ENCODE measurements around the gene FRMPD2. TPM values are rescaled to one million over a fixed set of nuclear protein-coding genes. Genes with fewer than 3 reads are reported as not detected.
"Not testable (repeated sequence)": the region's sequence is repeated elsewhere in the genome, so short reads cannot be mapped to it uniquely, and the experiment has no call there.

The FRMPD2 gene
- total RNA-seq, 1 donor from 2014 or later, result 18.8 TPM

DNA sequence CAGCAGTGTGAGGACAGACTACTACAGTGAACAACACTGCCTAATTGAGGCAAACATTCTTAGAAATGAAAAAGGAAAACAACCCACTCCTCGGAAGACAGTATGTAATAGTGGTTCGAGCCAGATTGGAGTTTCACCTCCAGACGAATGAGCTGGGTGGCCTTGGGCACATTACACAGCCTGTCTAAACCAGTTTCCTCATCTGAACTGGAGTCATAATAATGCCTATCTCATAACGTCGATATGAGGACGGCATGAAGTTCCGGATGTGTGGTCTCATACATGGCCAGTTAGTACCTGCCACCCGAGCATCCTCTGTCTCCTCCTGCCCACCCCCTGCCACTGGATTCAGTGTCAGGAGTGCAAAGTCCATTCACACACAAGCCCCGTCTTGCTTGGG lies 15.8 kb upstream of the FRMPD2 start:
- no peak for DNase-seq (ENCODE audit: low spot score)

DNA sequence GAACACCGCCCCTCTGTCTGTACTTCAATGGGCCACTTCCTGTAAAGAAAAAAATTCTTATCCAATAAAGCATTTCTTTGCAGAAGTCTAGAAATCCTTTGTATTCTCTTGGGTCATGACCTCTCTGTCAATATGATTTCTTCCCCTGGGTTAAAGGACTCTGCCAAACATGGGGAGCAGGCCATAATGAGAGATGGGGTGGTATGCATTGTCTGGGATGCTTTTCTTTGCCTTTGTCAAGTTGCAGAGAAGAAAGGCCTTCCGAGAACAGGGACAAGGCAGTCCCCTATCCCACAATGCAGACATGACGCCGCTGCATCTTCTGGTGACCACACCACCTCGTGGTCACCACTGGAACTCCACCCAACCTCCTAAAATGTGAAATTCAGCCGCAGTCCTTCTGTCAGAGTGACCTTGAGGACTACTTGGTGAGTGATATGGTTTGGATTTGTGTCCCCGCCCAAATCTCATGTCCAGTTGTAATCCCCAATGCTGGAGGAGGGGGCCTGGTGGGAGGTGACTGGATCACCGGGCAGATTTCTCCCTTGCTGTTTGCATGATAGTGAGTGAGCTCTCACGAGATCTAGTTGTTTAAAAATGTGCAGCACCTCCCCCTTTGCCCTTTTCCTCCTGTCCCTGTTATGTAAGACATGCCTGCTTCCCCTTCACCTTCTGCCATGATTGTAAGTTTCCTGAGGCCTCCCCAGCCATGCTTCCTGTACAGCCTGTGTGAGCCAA lies 15.2 kb upstream of the FRMPD2 start:
- DNase-seq (ENCODE audit: low spot score), result peak; percentile 50

DNA sequence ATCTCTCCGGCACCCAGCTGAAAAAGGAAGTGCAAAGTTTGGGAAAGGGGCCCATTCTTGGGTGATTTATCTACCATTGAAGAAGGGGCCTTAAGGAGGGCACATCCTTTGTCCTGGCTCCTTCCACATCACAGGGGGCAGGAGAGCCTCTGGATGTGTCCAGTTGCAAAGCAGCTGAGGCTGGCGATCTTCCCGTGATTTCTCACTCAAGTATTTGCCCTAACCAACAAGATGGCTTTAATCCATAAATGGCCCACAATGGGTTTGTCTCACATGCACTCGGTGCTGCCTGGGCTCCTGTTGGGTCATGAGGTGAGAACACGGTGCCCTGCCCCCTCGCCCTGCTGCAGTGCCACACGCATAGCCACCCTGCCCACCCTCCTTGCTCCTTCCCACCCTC lies 14.2 kb upstream of the FRMPD2 start:
- DNase-seq (ENCODE audit: low spot score), result no peak

DNA sequence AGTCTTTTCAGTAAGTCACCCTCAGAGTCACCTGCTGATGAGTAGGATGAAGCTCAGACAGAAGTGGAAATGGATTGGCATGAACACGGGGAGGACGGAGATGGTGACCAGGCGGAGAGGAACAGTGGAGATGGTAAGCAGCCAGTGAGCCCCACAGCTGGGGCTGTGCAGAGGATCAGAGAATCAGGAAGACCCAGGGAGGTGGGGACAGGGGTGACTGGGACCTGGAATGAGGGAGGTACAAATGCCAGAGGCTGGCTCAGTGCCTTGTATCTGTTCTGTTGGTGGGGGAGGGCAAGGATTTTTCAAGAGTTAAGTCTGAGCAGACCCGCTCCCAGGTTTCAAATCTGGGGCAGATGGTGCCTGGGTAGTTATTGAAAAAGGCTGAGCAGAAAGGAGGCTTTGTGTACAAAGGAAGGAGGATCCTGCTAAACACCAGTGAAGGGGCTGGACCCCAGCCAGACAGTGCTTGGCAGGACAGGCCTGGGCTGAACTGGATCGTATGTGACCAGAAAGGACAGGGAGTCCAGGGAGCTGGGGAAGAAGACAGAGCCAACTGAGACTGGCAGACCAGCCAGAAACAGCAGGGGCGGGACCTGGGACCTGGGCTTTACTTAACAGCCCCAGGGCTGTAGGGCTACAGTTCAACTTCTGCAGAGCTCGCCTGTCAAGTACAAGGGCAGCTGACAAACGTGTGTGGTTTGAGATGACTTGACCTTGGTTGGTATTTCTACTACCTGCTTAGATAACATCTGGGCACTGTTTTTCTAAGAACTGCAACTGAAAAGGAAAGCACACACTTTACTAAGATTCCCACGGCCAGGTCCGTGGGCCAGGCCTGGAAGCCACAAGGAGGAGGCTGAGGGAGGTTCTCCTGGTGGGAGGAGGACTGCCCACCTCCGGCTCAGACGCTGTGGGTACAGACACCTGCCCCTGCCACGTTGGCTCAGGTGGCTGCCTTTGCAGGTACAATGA lies 13.2 kb upstream of the FRMPD2 start:
- DNase-seq (ENCODE audit: low spot score), result peak; percentile 9

DNA sequence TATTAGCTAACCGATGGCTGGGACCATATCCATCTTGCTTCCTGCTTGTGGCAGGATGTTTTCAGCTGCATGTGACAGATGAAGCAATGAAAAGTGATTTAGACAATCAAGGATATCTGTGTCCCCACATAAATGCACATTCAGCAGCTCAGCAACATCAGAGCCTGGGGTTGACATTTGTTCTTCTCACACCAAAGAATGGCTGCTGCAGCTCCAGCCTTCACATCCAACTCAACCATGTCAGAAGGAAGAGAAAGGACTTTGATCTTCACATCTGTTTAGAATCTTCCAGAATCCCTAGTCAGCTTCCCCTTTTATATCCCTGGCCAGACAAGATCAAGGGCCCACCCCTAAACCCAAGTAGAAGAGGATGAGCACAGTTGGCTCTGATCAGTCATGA lies 11.9 kb upstream of the FRMPD2 start:
- no peak for DNase-seq (ENCODE audit: low spot score)

DNA sequence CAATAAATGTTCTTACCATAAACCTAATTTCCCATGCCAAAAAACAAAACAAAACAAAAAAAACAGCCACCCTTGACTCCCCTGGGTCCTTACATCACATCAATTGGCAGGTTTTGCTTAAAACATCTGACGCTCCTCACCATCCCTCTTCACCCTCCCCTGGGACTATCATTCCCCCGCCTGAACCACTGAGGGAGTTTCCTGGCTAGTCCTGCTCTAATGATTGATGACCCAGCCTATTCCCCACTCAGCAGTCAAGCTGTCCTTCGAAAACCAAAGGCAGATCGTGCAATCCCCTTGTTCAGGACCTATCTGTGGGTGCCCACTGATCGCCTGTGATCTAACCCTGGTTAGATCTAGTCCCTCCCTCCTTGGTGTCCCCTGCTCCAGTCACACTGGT lies 11.2 kb upstream of the FRMPD2 start:
- no peak for DNase-seq (ENCODE audit: low spot score)

DNA sequence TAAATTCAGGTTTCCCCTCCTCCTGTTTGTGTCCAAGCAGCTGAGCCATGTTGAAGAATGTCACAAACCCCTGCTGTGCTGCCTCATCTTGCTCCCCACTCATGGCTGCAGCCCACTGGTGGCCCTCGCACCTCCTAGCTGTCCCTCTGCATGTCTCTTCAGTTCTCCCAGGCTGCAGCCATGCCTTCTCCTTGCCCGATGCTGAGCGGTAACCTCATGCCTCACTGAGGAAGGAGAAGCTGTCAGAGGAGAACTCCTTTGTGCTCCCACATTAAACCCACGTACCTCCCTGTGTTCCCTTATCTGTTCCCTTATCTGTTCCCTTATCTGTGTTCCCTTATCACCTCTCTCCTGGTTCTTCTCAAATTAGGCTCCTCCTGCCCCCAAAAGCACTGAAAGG lies 10.3 kb upstream of the FRMPD2 start:
- DNase-seq (ENCODE audit: low spot score), result no peak

DNA sequence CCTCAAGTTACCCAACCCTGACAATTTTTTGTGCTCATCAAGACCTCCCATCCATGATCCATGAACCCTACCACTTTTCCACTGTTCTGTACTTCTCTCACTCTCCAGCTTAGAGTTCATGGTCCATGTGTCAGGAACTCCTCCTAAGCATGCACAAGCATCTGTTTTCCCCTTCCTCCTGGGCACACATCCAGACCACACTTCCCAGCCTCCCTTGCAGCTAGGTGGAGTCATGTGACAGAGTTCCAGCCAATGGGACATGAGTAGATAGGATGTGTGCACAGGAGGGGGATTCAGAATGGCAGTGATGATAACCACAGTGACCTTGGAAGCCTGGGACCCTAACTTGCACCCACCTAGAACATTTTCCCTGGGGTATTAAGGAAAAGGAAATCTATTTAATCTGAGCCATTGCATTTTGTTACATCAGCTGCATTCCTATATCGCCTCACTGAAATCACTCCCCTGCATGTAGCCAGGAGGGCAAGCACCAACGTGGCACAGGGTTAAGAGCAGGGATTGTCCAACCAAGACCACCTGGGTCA lies 9.6 kb upstream of the FRMPD2 start:
- no peak for DNase-seq (ENCODE audit: low spot score)

DNA sequence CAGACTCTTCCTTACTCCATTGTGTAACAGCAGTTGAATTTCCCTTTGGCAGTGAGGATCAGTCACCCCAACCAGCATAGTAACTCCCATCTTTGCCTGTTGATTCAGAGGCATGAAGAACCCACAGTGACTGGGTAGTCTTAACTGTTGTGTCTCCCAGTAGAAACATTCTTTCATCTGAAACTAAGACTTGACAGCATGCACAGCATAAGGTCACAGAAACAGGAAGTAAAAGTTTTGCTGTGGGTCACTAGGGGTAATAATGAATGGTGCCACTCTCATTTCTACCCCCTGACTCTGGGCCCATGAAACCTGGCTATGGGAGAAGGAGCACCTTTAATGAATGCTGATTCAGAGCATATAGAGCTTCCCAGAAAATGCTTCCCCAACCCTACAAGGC lies 8.3 kb upstream of the FRMPD2 start:
- no peak for DNase-seq (ENCODE audit: low spot score)

DNA sequence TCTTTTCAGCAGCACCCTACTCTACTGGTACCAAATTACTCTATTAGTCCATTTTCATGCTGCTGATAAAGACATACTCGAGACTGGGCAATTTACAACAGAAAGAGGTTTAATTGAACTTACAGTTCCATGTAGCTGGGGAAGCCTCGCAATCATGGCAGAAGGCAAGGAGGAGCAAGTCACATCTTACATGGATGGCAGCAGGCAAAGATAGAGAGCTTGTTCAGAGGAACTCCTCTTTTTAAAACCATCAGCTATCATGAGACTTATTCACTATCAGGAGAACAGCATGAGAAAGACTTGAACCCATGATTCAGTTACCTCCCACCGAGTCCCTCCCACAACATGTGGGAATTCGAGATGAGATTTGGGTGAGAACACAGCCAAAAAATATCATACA lies 7.2 kb upstream of the FRMPD2 start:
- not testable (repeated sequence) for DNase-seq (ENCODE audit: low spot score)

DNA sequence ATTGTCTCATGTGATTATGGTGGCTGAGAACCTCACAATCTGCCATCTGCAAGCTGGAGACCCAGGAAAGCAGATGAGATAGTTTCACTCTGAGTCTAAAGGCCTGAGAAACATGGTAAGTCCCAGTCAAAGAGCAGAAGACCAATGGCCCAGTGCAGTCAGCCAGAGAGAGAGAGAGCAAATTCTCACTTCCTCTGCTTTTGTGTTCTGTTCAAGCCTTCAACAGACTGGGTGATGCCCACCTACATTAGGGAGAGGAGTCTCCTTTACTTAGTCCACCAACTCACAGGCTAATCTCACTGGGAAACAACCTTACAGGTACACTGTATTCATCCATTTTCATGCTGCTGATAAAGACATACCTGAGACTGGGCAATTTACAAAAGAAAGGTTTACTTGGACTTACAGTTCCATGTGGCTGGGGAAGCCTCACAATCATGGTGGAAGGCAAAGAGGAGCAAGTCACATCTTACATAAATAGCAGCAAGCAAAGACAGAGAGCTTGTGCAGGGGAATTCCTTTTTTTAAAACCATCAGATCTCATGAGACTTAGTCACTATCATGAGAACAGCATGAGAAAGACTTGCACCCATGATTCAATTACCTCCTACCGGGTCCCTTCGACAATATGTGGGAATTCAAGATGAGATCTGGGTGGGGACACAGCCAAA lies 4.7 kb upstream of the FRMPD2 start:
- no peak for DNase-seq (ENCODE audit: low spot score)

DNA sequence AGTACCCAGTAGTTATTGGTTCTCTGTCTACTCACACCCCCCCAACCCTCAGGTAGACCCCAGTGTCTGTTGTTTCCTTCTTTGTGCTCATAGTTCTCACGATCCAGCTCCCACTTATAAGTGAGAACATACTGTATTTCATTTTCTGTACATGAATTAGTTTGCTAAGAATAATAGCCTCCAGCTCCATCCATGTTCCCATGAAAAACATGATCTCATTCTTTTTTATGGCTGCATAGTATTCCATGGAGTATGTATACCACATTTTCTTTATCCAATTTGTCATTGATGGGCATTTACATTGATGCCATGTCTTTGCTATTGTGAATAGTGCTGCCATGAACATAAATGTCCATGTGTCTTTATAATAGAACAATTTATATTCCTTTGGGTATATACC lies 2.6 kb upstream of the FRMPD2 start:
- DNase-seq (ENCODE audit: low spot score), result no peak

DNA sequence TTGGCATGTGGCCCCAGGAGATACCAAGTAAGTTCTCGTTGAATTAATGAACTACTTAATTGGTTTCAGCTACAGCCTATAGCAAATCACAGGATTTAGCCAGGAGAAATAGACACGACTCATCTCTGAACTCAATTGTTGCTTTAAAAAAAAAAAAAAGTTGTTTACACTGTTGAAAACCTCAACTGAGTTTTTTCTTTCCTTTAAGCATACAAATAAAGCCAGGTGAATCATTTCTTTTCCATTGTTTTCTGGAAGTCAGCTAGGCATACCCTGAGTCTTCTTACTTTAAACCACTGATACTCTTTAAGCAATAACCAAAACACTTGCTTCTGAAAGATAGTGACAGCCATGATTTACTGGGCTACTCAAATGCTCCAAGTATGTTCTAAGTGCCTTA lies 755 bp downstream of the FRMPD2 start:
- DNase-seq (ENCODE audit: low spot score), result no peak

DNA sequence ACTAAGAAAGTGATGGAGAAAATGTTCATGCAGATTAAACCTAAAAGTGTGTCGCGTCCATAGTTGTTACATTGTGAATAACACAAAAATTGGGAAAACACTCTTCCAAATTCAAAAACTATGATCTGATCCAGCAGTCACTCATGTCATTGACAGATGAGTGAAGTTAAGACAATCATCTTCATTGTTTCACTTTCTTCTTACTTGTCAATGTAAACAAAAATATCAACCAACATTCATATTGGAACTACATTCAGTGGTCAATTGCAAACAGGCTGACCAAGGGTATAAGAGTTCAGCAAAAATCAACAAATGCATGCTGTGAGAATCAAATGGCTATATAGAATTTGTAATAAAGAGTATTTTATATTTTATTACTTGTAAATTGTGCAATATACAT lies 1.8 kb downstream of the FRMPD2 start:
- DNase-seq (ENCODE audit: low spot score), result no peak

DNA sequence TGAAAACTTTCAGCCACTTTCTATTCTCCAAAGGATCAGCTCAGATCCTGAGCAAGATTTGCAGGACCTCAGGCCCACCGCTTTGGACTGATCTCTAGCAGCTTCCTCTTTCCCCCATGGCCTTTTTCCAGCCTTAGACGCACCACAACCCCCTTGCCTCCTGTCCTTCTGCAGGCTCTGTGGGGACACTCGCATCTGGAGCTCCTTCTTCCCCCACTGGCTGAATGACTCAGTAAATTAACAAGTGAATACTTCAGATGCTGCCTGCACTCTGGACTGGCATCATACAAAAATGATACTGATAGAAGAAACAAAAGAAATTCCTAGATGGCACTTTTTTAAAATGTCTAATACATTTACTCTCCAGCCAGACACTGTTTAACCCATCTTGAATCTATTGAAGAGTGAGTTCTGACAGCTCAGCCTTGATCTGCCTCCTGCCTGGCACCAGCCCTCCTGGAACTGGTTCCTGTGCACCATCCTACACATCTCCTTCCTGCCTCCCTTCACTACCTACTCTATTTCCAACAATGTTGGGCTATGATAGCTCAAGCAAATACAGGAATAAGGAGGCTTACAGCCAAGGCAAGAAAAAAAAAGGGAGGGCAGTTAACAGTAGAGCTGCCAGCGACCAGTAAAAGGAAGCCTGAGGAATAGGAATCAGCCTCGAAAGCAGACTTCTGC lies 3.3 kb downstream of the FRMPD2 start:
- DNase-seq (ENCODE audit: low spot score), result peak; percentile 14

DNA sequence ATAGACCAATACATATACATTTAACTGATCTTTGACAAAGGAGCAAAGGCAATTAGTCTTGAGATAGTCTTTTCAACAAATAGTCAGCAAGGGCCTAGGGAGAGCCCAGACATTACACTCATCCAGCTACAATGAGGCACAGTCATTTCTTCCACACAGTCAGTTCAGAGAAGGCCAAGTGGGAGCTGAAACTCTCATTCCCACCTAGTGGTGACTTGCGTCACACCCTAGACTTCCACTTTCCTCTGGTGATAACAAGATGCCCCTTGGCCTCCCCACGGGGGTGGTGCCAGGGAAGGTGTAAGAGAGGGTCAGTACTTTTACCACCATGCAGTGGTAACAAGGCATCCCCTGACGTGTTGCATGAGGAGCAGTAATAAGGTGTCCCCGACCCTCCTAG lies 8.0 kb downstream of the FRMPD2 start:
- no peak for DNase-seq (ENCODE audit: low spot score)

DNA sequence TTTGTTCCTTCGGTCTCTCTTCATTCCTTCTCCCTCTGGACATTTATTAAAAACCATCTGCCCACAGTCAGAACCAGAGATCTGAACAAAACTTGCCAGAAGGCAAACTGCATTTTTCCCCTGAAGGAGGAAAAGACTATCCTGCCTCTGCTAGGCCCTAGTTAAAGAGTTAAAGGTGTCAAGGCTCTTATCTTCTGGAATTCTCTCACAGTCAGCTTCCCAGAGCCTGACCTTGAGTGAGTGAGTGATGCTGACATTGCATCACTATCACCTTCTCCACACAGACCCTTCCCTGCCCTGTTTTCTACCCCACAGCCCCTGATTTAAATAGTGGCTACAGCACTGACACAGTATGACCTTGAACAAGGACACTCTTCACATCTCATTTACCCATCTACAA lies 16.4 kb downstream of the FRMPD2 start:
- no peak for DNase-seq (ENCODE audit: low spot score)

DNA sequence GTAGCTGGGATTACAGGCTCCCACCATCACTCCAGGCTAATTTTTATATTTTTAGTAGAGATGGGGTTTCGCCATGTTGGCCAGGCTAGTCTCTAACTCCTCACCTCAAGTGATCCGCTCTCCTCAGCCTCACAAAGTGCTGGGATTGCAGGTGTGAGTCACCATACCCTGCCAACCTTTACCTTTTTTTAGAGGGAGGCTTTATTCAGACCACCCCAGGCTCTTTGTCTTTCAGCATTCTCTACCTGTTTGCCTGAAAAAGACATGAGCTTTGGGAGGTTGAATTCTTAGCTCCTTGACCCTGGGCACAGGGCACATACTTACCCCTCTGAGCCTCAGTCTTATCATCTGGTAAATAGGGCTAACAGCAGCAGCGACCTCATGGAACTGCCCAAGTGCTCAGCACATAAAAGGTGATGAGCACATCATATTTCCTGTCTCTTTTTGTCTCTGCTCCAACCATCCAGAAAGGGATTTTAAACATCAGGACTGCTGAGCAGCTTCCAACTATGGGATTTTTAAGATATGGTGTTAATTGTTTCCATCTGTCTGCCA lies 17.0 kb downstream of the FRMPD2 start:
- no peak for DNase-seq (ENCODE audit: low spot score)

DNA sequence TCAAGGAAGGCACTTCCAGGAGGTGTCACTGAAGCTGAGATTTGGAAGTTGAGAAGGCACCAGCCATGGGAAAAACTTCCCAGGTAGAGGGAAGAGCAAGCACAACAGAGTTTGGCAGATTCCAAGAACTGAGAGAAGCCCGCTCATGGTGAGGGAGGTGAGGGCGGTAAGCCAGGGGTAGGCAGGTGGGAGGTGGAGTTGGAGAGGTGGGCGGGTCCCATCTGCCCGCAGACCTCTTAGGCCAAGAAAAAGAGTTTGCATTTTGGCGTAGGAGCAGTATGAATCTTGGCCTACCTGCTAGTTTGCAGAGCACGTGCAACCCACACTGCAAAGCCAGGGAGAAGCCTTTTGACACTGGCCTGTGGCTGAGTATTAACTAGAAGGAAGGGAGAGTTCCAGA lies 18.8 kb downstream of the FRMPD2 start:
- DNase-seq (ENCODE audit: low spot score), result no peak

DNA sequence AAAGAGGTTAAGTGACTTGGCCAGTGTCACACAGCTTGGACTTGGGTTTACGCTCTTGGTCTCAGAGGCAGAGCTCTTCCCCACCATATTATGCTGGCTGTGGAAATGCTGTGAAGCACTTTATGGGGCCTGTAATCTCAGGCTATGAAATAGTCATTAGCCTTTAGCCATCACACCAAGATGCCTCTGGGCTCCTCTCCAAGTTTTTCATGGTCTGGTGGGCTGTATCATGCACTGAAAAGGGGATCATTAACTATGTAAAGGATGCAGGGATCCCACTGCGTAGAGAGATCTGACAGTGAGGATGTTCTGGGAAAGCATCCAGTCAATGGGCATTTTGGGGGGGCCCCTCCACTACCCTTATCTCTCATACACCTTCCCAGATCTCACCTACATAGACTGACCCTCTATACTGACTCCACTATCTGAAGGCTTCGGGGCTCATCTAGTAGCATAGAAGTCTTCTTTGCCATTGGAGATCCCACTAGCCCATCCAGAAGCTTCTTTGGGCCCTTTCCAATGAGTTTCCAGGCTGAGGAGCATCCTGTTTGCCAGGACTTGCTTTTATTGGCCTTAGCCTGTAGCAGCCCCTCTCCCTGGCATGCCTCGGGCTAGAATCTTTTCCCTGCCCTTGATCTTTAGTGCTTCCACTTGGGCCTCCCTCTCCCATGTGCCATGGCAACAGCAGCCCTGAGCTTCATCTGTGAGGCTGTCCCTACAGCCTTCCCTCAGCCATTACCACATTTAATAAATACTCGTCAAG lies 19.6 kb downstream of the FRMPD2 start:
- no peak for DNase-seq (ENCODE audit: low spot score)
